Gastrocnemius medialis (tissue), 4 donors: ENCODE measurements around the gene LRAT.

ENCODE experiments used
- CTCF ChIP-seq, 5 experiments: fragments of 450-650 bp in 3 of 5; fragments of 200-600 bp in 2 of 5; sonication (generic) in 2 of 5; IDR thresholded peaks in 4 of 5; conservative IDR thresholded peaks in 1 of 5; 1 replicate in 4 of 5; 2 replicates in 1 of 5; pipeline ENCODE4 v1.5.1; 2016 to 2019; ENCODE audit warnings: antibody characterized with exemption in 5 of 5, mild to moderate bottlenecking in 3 of 5, moderate library complexity in 3 of 5
- POLR2A ChIP-seq, 2 donors: fragments of 450-650 bp; IDR thresholded peaks; one replicate each; pipeline ENCODE4 v1.6.1; 2017; ENCODE audit warnings: antibody characterized with exemption in 2 of 2, mild to moderate bottlenecking in 2 of 2, moderate library complexity in 2 of 2

GRCh38 chr4:154731756-154732155, 12.0 kb upstream of the LRAT start:
- TF ChIP-seq CTCF (IDR thresholded peaks at IDR 0.05 in 4 of 5, conservative IDR thresholded peaks at IDR 0.05 in 1 of 5), result no peak
- no peak for TF ChIP-seq POLR2A (IDR thresholded peaks at IDR 0.05)
